HG03103 (cell line): ENCODE data around the gene NAV2.
"Not testable (repeated sequence)": the region's sequence is repeated elsewhere in the genome, so short reads cannot be mapped to it uniquely, and the experiment has no call there.

Source experiments
- ATAC-seq: cut with Tn5 transposase; IDR thresholded peaks from one replicate; pipeline ENCODE4 v1.9.1; 2021; ENCODE audit warnings: low read depth; ENCODE audit not compliant: unreplicated experiment

NAV2 gene

GRCh38 chr11:20060181-20060580 lies 347.5 kb downstream of the NAV2 start:
- ATAC-seq, result no peak

GRCh38 chr11:20060647-20061205 lies 348.1 kb downstream of the NAV2 start:
- no peak for ATAC-seq

- ATAC-seq, result no peak
Measured at GRCh38 chr11:20061776-20062175, 349.1 kb downstream of the NAV2 start.

- ATAC-seq, result no peak
Measured at GRCh38 chr11:20064961-20065405, 352.3 kb downstream of the NAV2 start.

- no peak for ATAC-seq
Measured at GRCh38 chr11:20065406-20065805, 352.8 kb downstream of the NAV2 start.

GRCh38 chr11:20066013-20066782 lies 353.6 kb downstream of the NAV2 start:
- ATAC-seq, result no peak

- ATAC-seq, result no peak
Measured at GRCh38 chr11:20066783-20067156, 354.1 kb downstream of the NAV2 start.

GRCh38 chr11:20067665-20068064 lies 355.0 kb downstream of the NAV2 start:
- ATAC-seq, result no peak

- no peak for ATAC-seq
Measured at GRCh38 chr11:20068691-20069090, 356.1 kb downstream of the NAV2 start.

- no peak for ATAC-seq
Measured at GRCh38 chr11:20070459-20070858, 357.8 kb downstream of the NAV2 start.

- ATAC-seq, result no peak
Measured at GRCh38 chr11:20075627-20076026, 363.0 kb downstream of the NAV2 start.

GRCh38 chr11:20078846-20079245 lies 366.2 kb downstream of the NAV2 start:
- no peak for ATAC-seq

- no peak for ATAC-seq
Measured at GRCh38 chr11:20080032-20080685, 367.5 kb downstream of the NAV2 start.

GRCh38 chr11:20081336-20081735 lies 368.7 kb downstream of the NAV2 start:
- ATAC-seq, result no peak

- not testable (repeated sequence) for ATAC-seq
Measured at GRCh38 chr11:20083877-20084276, 371.2 kb downstream of the NAV2 start.

GRCh38 chr11:20084921-20085814 lies 372.5 kb downstream of the NAV2 start:
- no peak for ATAC-seq

GRCh38 chr11:20085918-20086317 lies 373.3 kb downstream of the NAV2 start:
- no peak for ATAC-seq

GRCh38 chr11:20087118-20087521 lies 374.5 kb downstream of the NAV2 start:
- no peak for ATAC-seq

- no peak for ATAC-seq
Measured at GRCh38 chr11:20088397-20089225, 376.0 kb downstream of the NAV2 start.

- ATAC-seq, result no peak
Measured at GRCh38 chr11:20089367-20089766, 376.7 kb downstream of the NAV2 start.
